SK-N-SH (cell line): Measurements from ENCODE around the gene DEFB127. TPM values are rescaled to one million over a fixed set of nuclear protein-coding genes. Genes with fewer than 3 reads are reported as not detected.

Source experiments
- CTCF ChIA-PET: fragments of 300-600, 350-600 bp; formaldehyde crosslinking; extraction: SDS; loops from one replicate; lab custom pipeline; 2021; lab: Yijun Ruan, JAX
- POLR2A ChIA-PET: fragments of 350-600 bp; sonication (Branson Sonifier 250); formaldehyde crosslinking; extraction: SDS; loops from one replicate; lab custom pipeline; 2020; ENCODE audit warnings: antibody characterized with exemption, inconsistent platforms; lab: Yijun Ruan, JAX
- DNase-seq: peaks from one replicate; pipeline ENCODE4 v3.0.0; 2012
- H2AFZ ChIP-seq: fragments of 200-600 bp; sonication (generic); 2 replicates; pipeline ENCODE4 v1.8.1; 2016; ENCODE audit warnings: antibody characterized with exemption, mild to moderate bottlenecking, low read depth
- H3F3A ChIP-seq: fragments of 200-600 bp; sonication (generic); replicated peaks from 2 replicates; pipeline ENCODE3; 2016; ENCODE audit warnings: antibody characterized with exemption, mild to moderate bottlenecking; ENCODE audit not compliant: insufficient read depth
- H3K27ac ChIP-seq, 2 experiments: fragments of 200-500 bp in 1 of 2; fragments of 200-600 bp in 1 of 2; sonication (Bioruptor generic) in 1 of 2; sonication (generic), shearing (Covaris generic) in 1 of 2; 2 replicates each; pipeline versions ENCODE4 v1.5.1 to v1.6.1; 2014 to 2016; ENCODE audit warnings: low read depth in 2 of 2, inconsistent platforms in 1 of 2, low read length in 1 of 2, mild to moderate bottlenecking in 1 of 2, mixed read lengths in 1 of 2
- H3K27me3 ChIP-seq: fragments of 200-600 bp; sonication (generic), shearing (Covaris generic); 2 replicates; pipeline ENCODE4 v1.6.1; 2016; ENCODE audit warnings: mixed run types; ENCODE audit not compliant: insufficient read depth
- H3K36me3 ChIP-seq, 2 experiments: fragments of 200-500 bp in 1 of 2; fragments of 200-600 bp in 1 of 2; sonication (Bioruptor generic) in 1 of 2; sonication (generic) in 1 of 2; replicated peaks in 1 of 2; 2 replicates each; pipeline versions ENCODE3 to v1.5.1; 2014 to 2016; ENCODE audit warnings: low read length in 1 of 2, mild to moderate bottlenecking in 1 of 2; ENCODE audit not compliant: insufficient read depth in 2 of 2, control insufficient read depth in 1 of 2
- H3K4me1 ChIP-seq, 2 experiments: fragments of 200-500 bp in 1 of 2; fragments of 200-600 bp in 1 of 2; sonication (Bioruptor generic) in 1 of 2; sonication (generic), shearing (Covaris generic) in 1 of 2; 2 replicates each; pipeline versions ENCODE4 v1.5.1 to v1.6.1; 2014 to 2016; ENCODE audit warnings: low read depth in 1 of 2, low read length in 1 of 2, mixed run types in 1 of 2; ENCODE audit not compliant: insufficient read depth in 2 of 2, control insufficient read depth in 1 of 2
- H3K4me2 ChIP-seq: fragments of 200-600 bp; sonication (generic), shearing (Covaris generic); 2 replicates; pipeline ENCODE4 v1.6.1; 2017; ENCODE audit warnings: mixed run types
- H3K4me3 ChIP-seq, 2 experiments: fragments of 200-500 bp in 1 of 2; fragments of 200-600 bp in 1 of 2; sonication (Bioruptor generic) in 1 of 2; sonication (generic), shearing (Covaris generic) in 1 of 2; 2 replicates each; pipeline versions ENCODE4 v1.5.1 to v1.8.1; 2014 to 2016; ENCODE audit warnings: low read depth in 2 of 2, inconsistent platforms in 1 of 2, low read length in 1 of 2, mild to moderate bottlenecking in 1 of 2, mixed read lengths in 1 of 2, moderate library complexity in 1 of 2
- H3K79me2 ChIP-seq: fragments of 200-600 bp; sonication (generic); 2 replicates; pipeline ENCODE4 v1.8.1; 2017; ENCODE audit warnings: mild to moderate bottlenecking; ENCODE audit not compliant: insufficient read depth
- H3K9ac ChIP-seq: fragments of 200-600 bp; sonication (generic); 2 replicates; pipeline ENCODE4 v1.6.1; 2017; ENCODE audit warnings: mixed run types
- H3K9me2 ChIP-seq: fragments of 200-600 bp; sonication (generic); 2 replicates; pipeline ENCODE4 v1.6.1; 2017; ENCODE audit warnings: mixed run types
- H3K9me3 ChIP-seq: fragments of 200-600 bp; sonication (generic); 2 replicates; pipeline ENCODE4 v1.6.1; 2017; ENCODE audit warnings: mixed run types, mild to moderate bottlenecking, moderate library complexity
- H4K20me1 ChIP-seq: fragments of 200-600 bp; sonication (generic); 2 replicates; pipeline ENCODE4 v1.6.1; 2017; ENCODE audit warnings: mild to moderate bottlenecking, mixed run types; ENCODE audit not compliant: insufficient read depth
- ELF1 ChIP-seq: IDR thresholded peaks from 2 replicates; pipeline ENCODE4 v1.4.0; 2012
- EP300 ChIP-seq, 2 experiments: IDR thresholded peaks; 2 replicates each; pipeline versions ENCODE4 v1.4.0 to v1.6.1; 2012; ENCODE audit warnings: borderline replicate concordance in 1 of 2, low read depth in 1 of 2, low read length in 1 of 2
- FOSL2 ChIP-seq: IDR thresholded peaks from 2 replicates; pipeline ENCODE4 v1.4.0; 2012; ENCODE audit warnings: low read depth, mild to moderate bottlenecking, moderate library complexity, borderline replicate concordance
- FOXM1 ChIP-seq: IDR thresholded peaks from 2 replicates; pipeline ENCODE4 v1.4.0; 2012; ENCODE audit warnings: low read depth, mild to moderate bottlenecking
- GABPA ChIP-seq: IDR thresholded peaks from 2 replicates; pipeline ENCODE4 v1.4.0; 2012; ENCODE audit warnings: low read depth, mild to moderate bottlenecking
- GATA2 ChIP-seq: sonication (generic); formaldehyde crosslinking; IDR thresholded peaks from 2 replicates; pipeline ENCODE4 v1.5.0; 2020; ENCODE audit warnings: mild to moderate bottlenecking, missing genetic modification reagents
- MAX ChIP-seq: IDR thresholded peaks from 2 replicates; pipeline ENCODE4 v1.4.0; 2012; ENCODE audit warnings: low read depth
- MXI1 ChIP-seq: IDR thresholded peaks from 2 replicates; pipeline ENCODE4 v1.6.1; 2012; ENCODE audit warnings: mild to moderate bottlenecking, low read depth, low read length, improper control_type of control experiment
- POLR2AphosphoS5 ChIP-seq: IDR thresholded peaks from 2 replicates; pipeline ENCODE4 v1.6.1; 2012; ENCODE audit warnings: low read depth, low read length
- RAD21 ChIP-seq: IDR thresholded peaks from 2 replicates; pipeline ENCODE4 v1.6.1; 2012; ENCODE audit warnings: mild to moderate bottlenecking, low read length
- RFX5 ChIP-seq: IDR thresholded peaks from 2 replicates; pipeline ENCODE4 v1.6.1; 2012; ENCODE audit warnings: mild to moderate bottlenecking, improper control_type of control experiment, low read length
- RXRA ChIP-seq: IDR thresholded peaks from 2 replicates; pipeline ENCODE4 v1.4.0; 2012; ENCODE audit warnings: low read depth, mild to moderate bottlenecking, borderline replicate concordance
- TCF12 ChIP-seq: IDR thresholded peaks from 2 replicates; pipeline ENCODE4 v1.4.0; 2012
- TEAD4 ChIP-seq: IDR thresholded peaks from 2 replicates; pipeline ENCODE4 v1.4.0; 2012; ENCODE audit warnings: mild to moderate bottlenecking, borderline replicate concordance; ENCODE audit not compliant: insufficient read depth
- USF2 ChIP-seq: fragments of 150-350 bp; IDR thresholded peaks from 2 replicates; pipeline ENCODE4 v1.6.1; 2017; ENCODE audit warnings: antibody characterized with exemption, low read length, low read depth, borderline replicate concordance
- WGBS: methylation state at CpG from one replicate; pipeline ENCODE4 v1.1.6; 2017; ENCODE audit warnings: low lambda C conversion rate; 5-methylcytosine and 5-hydroxymethylcytosine counted together
- polyA plus RNA-seq, 3 experiments: library from polyadenylated mRNA; depleted of rRNA; stranded (reverse); fragments of >200 nt; gene quantifications; 2 replicates each; pipeline ENCODE4 v1.2.3, GENCODE V29; 2012
- TF ChIP-seq, protein P1 (sequence below): IDR thresholded peaks from 2 replicates; pipeline ENCODE4 v1.4.0; 2012; ENCODE audit warnings: low read depth, borderline replicate concordance
- TF ChIP-seq, protein P2 (sequence below): IDR thresholded peaks from 2 replicates; pipeline ENCODE4 v1.6.1; 2012; ENCODE audit warnings: mild to moderate bottlenecking, low read depth, low read length, moderate library complexity

The DEFB127 gene
- polyA plus RNA-seq, 1 of the 3 experiments (the other 2 are of a cell fraction) = not detected

DNA sequence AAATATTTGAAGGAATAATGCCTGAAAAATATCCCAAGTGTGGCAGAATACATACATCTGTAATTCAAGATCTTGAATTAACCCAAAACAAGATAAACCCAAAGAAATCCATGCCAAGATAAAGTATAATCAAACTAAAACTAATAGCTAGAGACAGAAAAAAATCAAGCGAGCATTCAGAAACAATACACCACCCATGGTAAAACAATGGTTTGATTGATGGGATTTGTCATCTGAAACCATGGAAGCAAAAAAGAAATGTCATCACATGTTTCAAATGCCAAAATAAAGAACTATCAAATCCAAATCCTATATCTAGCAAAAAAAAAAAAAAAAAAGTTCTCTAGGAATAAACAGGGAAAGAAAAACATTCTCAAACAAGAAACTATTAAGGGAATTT is 5.1 kb upstream of the DEFB127 start:
- no peaks in the 10 kb centered on the region for H3K79me2 ChIP-seq
- POLR2A ChIA-PET = no interaction called here
- H3F3A ChIP-seq = no peaks in the 10 kb centered on the region
- TF ChIP-seq RFX5 (no peak), GATA2 (CRISPR knock-in tag) (no peak), USF2 (no peak), TCF12 (no peak), FOXM1 (no peak), RXRA (no peak), TEAD4 (no peak), FOSL2 (no peak)
- TF ChIP-seq, protein P1, sequence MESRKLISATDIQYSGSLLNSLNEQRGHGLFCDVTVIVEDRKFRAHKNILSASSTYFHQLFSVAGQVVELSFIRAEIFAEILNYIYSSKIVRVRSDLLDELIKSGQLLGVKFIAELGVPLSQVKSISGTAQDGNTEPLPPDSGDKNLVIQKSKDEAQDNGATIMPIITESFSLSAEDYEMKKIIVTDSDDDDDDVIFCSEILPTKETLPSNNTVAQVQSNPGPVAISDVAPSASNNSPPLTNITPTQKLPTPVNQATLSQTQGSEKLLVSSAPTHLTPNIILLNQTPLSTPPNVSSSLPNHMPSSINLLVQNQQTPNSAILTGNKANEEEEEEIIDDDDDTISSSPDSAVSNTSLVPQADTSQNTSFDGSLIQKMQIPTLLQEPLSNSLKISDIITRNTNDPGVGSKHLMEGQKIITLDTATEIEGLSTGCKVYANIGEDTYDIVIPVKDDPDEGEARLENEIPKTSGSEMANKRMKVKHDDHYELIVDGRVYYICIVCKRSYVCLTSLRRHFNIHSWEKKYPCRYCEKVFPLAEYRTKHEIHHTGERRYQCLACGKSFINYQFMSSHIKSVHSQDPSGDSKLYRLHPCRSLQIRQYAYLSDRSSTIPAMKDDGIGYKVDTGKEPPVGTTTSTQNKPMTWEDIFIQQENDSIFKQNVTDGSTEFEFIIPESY = no peak
- TF ChIP-seq, protein P2, sequence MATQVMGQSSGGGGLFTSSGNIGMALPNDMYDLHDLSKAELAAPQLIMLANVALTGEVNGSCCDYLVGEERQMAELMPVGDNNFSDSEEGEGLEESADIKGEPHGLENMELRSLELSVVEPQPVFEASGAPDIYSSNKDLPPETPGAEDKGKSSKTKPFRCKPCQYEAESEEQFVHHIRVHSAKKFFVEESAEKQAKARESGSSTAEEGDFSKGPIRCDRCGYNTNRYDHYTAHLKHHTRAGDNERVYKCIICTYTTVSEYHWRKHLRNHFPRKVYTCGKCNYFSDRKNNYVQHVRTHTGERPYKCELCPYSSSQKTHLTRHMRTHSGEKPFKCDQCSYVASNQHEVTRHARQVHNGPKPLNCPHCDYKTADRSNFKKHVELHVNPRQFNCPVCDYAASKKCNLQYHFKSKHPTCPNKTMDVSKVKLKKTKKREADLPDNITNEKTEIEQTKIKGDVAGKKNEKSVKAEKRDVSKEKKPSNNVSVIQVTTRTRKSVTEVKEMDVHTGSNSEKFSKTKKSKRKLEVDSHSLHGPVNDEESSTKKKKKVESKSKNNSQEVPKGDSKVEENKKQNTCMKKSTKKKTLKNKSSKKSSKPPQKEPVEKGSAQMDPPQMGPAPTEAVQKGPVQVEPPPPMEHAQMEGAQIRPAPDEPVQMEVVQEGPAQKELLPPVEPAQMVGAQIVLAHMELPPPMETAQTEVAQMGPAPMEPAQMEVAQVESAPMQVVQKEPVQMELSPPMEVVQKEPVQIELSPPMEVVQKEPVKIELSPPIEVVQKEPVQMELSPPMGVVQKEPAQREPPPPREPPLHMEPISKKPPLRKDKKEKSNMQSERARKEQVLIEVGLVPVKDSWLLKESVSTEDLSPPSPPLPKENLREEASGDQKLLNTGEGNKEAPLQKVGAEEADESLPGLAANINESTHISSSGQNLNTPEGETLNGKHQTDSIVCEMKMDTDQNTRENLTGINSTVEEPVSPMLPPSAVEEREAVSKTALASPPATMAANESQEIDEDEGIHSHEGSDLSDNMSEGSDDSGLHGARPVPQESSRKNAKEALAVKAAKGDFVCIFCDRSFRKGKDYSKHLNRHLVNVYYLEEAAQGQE = no peak
- no peaks in the 10 kb centered on the region for H3K4me1 ChIP-seq
- H3K9me3 ChIP-seq = no peaks in the 10 kb centered on the region
- H3K4me3 ChIP-seq = no peak overlapping the region
- H4K20me1 ChIP-seq = no peaks in the 10 kb centered on the region
- peaks cover under 1% of the 10 kb centered on the region; the same call in 1 of the 2 replicates for H3K27me3 ChIP-seq
- H3K27ac ChIP-seq = no peak overlapping the region
- H3K9me2 ChIP-seq = no peaks in the 10 kb centered on the region
- CTCF ChIA-PET = no interaction called here
- no peak overlapping the region for H3K9ac ChIP-seq
- no peak for DNase-seq
- no peak overlapping the region for H3K4me2 ChIP-seq
- 23% methylated on average over 1 of the region's 1 CpG for WGBS
- no peaks in the 10 kb centered on the region for H3K36me3 ChIP-seq
- no peak overlapping the region for H2AFZ ChIP-seq

- Histone ChIP-seq H3K9me2 (no peaks in the 10 kb centered on the region), H3K27ac (no peak overlapping the region), H3K9me3 (no peaks in the 10 kb centered on the region), H3K27me3 (no peaks in the 10 kb centered on the region), H3K36me3 (no peaks in the 10 kb centered on the region), H4K20me1 (no peaks in the 10 kb centered on the region), H3F3A (no peaks in the 10 kb centered on the region), H3K9ac (no peak overlapping the region), H3K4me1 (no peaks in the 10 kb centered on the region), H3K4me2 (no peak overlapping the region), H3K4me3 (no peak overlapping the region), H3K79me2 (no peaks in the 10 kb centered on the region), H2AFZ (no peak overlapping the region)
- no peak for TF ChIP-seq TEAD4
- no peak for TF ChIP-seq TCF12
- no peak for TF ChIP-seq RAD21
- TF ChIP-seq EP300 (IDR thresholded peaks at IDR 0.05; ENCODE audit: borderline replicate concordance in 1 of 2, low read depth in 1 of 2, low read length in 1 of 2) = no peak
- TF ChIP-seq POLR2AphosphoS5 = no peak
- TF ChIP-seq ELF1 = no peak
- no peak for TF ChIP-seq MAX
- TF ChIP-seq MXI1 = no peak
- TF ChIP-seq GABPA = no peak
- TF ChIP-seq, protein P1 = no peak
- CTCF ChIA-PET = no interaction called here
- POLR2A ChIA-PET = no interaction called here
- WGBS = 11% methylated on average over 3 of the region's 3 CpGs
- DNase-seq = no peak
Measured at GRCh38 chr20:164618-165017, 7.4 kb downstream of the DEFB127 start.
